K562 (cell line): ENCODE measurements around the gene SLC5A4. TPM values are rescaled to one million over a fixed set of nuclear protein-coding genes. Genes with fewer than 3 reads are reported as not detected.

ENCODE experiments used
- ATAC-seq: fragments of 200-7000 bp; cut with Tn5 transposase; 3 replicates; pipeline ENCODE4 v1.9.1; 2020; ENCODE audit warnings: moderate library complexity
- BruUV-seq: library from RNA; stranded (reverse); fragments of 400-500 nt; replicated peaks from 2 replicates; lab custom pipeline; 2021; lab: Mats Ljungman, UMichigan
- CTCF ChIA-PET: fragments of 300-600 bp; formaldehyde crosslinking; extraction: SDS; loops from one replicate; lab custom pipeline; 2021; ENCODE audit warnings: low intra/inter-chr PET ratio; lab: Yijun Ruan, JAX
- POLR2A ChIA-PET: fragments of 300-600, 350-650 bp; sonication (Branson Sonifier 250); formaldehyde crosslinking; extraction: SDS; loops from one replicate; lab custom pipeline; 2021; ENCODE audit warnings: antibody characterized with exemption, inconsistent platforms; lab: Yijun Ruan, JAX
- DNase-seq, 4 experiments: peaks; one replicate each; pipeline versions ENCODE4 v3.0.0 to v3.0.0-alpha.2; 2011 to 2018; ENCODE audit warnings: low spot score in 3 of 4, mixed read lengths in 3 of 4; ENCODE audit errors: extremely low read depth in 1 of 4
- FAIRE-seq: peaks from 2 replicates; lab custom pipeline; 2011; peaks lifted over from hg19 to GRCh38; lab: Jason Lieb, UNC
- H2AFZ ChIP-seq: 2 replicates; pipeline ENCODE4 v1.6.0; 2011; ENCODE audit warnings: low read depth, low read length, control low read depth, inconsistent platforms
- H3K27ac ChIP-seq: fragments of 200-600 bp; 3 replicates; pipeline ENCODE4 v1.8.0; 2011; ENCODE audit warnings: low read depth, mild to moderate bottlenecking, control low read depth, inconsistent platforms, low read length, moderate library complexity, mixed read lengths; ENCODE audit errors: extremely low read depth
- H3K27me3 ChIP-seq, 2 experiments: fragments of 300-600 bp in 1 of 2; 2 replicates in 1 of 2; 3 replicates in 1 of 2; pipeline versions ENCODE4 v1.6.0 to v1.8.0; 2011; ENCODE audit warnings: inconsistent platforms in 2 of 2, low read length in 2 of 2, mild to moderate bottlenecking in 1 of 2, mixed read lengths in 1 of 2, moderate library complexity in 1 of 2; ENCODE audit not compliant: control insufficient read depth in 2 of 2, insufficient read depth in 2 of 2
- H3K36me3 ChIP-seq: fragments of 300-600 bp; 3 replicates; pipeline ENCODE4 v1.8.0; 2011; ENCODE audit warnings: mild to moderate bottlenecking, low read length, inconsistent platforms; ENCODE audit not compliant: control insufficient read depth, insufficient read depth
- H3K4me1 ChIP-seq, 2 experiments: fragments of 200-600 bp in 1 of 2; replicated peaks in 1 of 2; 2 replicates in 1 of 2; 3 replicates in 1 of 2; pipeline versions ENCODE4 v1.5.1 to v1.8.0; 2011; ENCODE audit warnings: inconsistent platforms in 2 of 2, low read length in 2 of 2, mild to moderate bottlenecking in 1 of 2, mixed read lengths in 1 of 2, moderate library complexity in 1 of 2; ENCODE audit not compliant: control insufficient read depth in 2 of 2, insufficient read depth in 2 of 2
- H3K4me2 ChIP-seq: 2 replicates; pipeline ENCODE4 v1.6.1; 2011; ENCODE audit warnings: low read length, control low read depth, inconsistent platforms, mixed read lengths; ENCODE audit not compliant: insufficient read depth
- H3K4me3 ChIP-seq: fragments of 200-600 bp; sonication (generic), shearing (Covaris generic); 2 replicates; pipeline ENCODE4 v1.5.1; 2016; ENCODE audit warnings: control low read depth, inconsistent platforms
- H3K79me2 ChIP-seq: fragments of 200-600 bp; 3 replicates; pipeline ENCODE4 v1.8.0; 2011; ENCODE audit warnings: low read length, inconsistent platforms; ENCODE audit not compliant: control insufficient read depth, insufficient read depth
- H3K9ac ChIP-seq, 2 experiments: 2 replicates each; pipeline versions ENCODE4 v1.6.0 to v1.6.1; 2011; ENCODE audit warnings: low read depth in 2 of 2, low read length in 2 of 2, control low read depth in 1 of 2, inconsistent platforms in 1 of 2, mild to moderate bottlenecking in 1 of 2, mixed read lengths in 1 of 2; ENCODE audit not compliant: insufficient read depth in 1 of 2
- H3K9me1 ChIP-seq: one replicate; pipeline ENCODE4 v1.6.0; 2011; ENCODE audit warnings: inconsistent platforms, mild to moderate bottlenecking, low read length, moderate library complexity; ENCODE audit not compliant: control insufficient read depth, insufficient read depth
- H3K9me3 ChIP-seq: replicated peaks from 2 replicates; pipeline ENCODE4 v1.5.1; 2011; ENCODE audit warnings: low read depth, low read length, inconsistent platforms; ENCODE audit not compliant: control insufficient read depth, insufficient read depth
- H4K20me1 ChIP-seq: replicated peaks from 2 replicates; pipeline ENCODE4 v1.6.1; 2011; ENCODE audit warnings: low read length, inconsistent platforms, mixed read lengths; ENCODE audit not compliant: control insufficient read depth, insufficient read depth
- BCL6 ChIP-seq: fragments of 250-450 bp; sonication (Bioruptor Pico); IDR thresholded peaks from 2 replicates; pipeline ENCODE4 v1.4.0; 2020
- CAMTA2 ChIP-seq: fragments of 250-450 bp; sonication (Bioruptor Pico); conservative IDR thresholded peaks from 2 replicates; pipeline ENCODE4 v1.5.1; 2022
- CTCF ChIP-seq, 3 experiments: IDR thresholded peaks in 2 of 3; conservative IDR thresholded peaks in 1 of 3; 2 replicates each; pipeline ENCODE4 v1.5.1; 2011 to 2012; ENCODE audit warnings: low read length in 3 of 3, mild to moderate bottlenecking in 3 of 3, control low read depth in 2 of 3, improper control_type of control experiment in 1 of 3, inconsistent platforms in 1 of 3, low read depth in 1 of 3, mixed read lengths in 1 of 3, moderate library complexity in 1 of 3; ENCODE audit not compliant: insufficient read depth in 2 of 3
- RAD21 ChIP-seq, 2 experiments: fragments of 250-450 bp in 1 of 2; fragments of 450-650 bp in 1 of 2; sonication (Bioruptor Pico) in 1 of 2; formaldehyde crosslinking in 1 of 2; IDR thresholded peaks in 1 of 2; conservative IDR thresholded peaks in 1 of 2; 2 replicates each; pipeline versions ENCODE4 v1.4.0 to v1.8.0; 2020 to 2022; ENCODE audit warnings: mild to moderate bottlenecking in 2 of 2, moderate library complexity in 1 of 2
- RAD51 ChIP-seq: fragments of 450-650 bp; IDR thresholded peaks from 2 replicates; pipeline ENCODE4 v1.7.1; 2016; ENCODE audit warnings: low read depth, mild to moderate bottlenecking, borderline replicate concordance
- RBM22 ChIP-seq: fragments of 200-400 bp; formaldehyde crosslinking; IDR thresholded peaks from 2 replicates; pipeline ENCODE4 v1.6.1; 2018; ENCODE audit warnings: low read length, low read depth; ENCODE audit not compliant: poor library complexity, severe bottlenecking
- ZFP30 ChIP-seq: fragments of 250-450 bp; sonication (Bioruptor Pico); IDR thresholded peaks from 2 replicates; pipeline ENCODE4 v1.8.0; 2022; ENCODE audit warnings: moderate library complexity, mild to moderate bottlenecking, inconsistent platforms, borderline replicate concordance
- ZMIZ1 ChIP-seq, 2 experiments: fragments of 150-350 bp in 1 of 2; IDR thresholded peaks; 2 replicates each; pipeline ENCODE4 v1.6.1; 2012 to 2016; ENCODE audit warnings: low read depth in 2 of 2, low read length in 2 of 2, mild to moderate bottlenecking in 1 of 2, moderate library complexity in 1 of 2
- WGBS: fragments of 100-300 bp; shearing (Covaris generic); methylation state at CpG from one replicate; pipeline ENCODE4 v1.1.6; 2016; ENCODE audit warnings: low coverage, mixed read lengths; ENCODE audit not compliant: insufficient coverage; ENCODE audit errors: missing lambda C conversion rate; 5-methylcytosine and 5-hydroxymethylcytosine counted together
- in situ Hi-C: fragments of 300-500 bp; cut with MboI; formaldehyde crosslinking; loops from 4 replicates; pipeline ENCODE4 v1.15.0; 2018; ENCODE audit warnings: inconsistent platforms, mixed read lengths
- intact Hi-C: fragments of 100-400 bp; cut with micrococcal nuclease; formaldehyde crosslinking; loops from 2 replicates; pipeline ENCODE4 v1.14.2; 2022
- polyA plus RNA-seq, 8 experiments: library from polyadenylated mRNA; depleted of rRNA in 4 of 8; stranded (reverse) in 5 of 8; unstranded in 3 of 8; fragments of >200 nt; fragmentation: Nextera tagmentation in 2 of 8; fragmentation: Illumina TruSeq in 1 of 8; extraction: Ambion mirVana in 2 of 8; extraction: Trizol in 1 of 8; gene quantifications; 2 replicates each; pipeline versions ENCODE4 v1.2.1 to v1.2.3, GENCODE V29; 2011 to 2014; ENCODE audit warnings: inconsistent platforms in 1 of 8, missing spikeins in 1 of 8
- total RNA-seq, 7 experiments: library from RNA; depleted of rRNA in 6 of 7; stranded (reverse); fragments of >200 nt in 6 of 7; fragmentation: Illumina TruSeq in 2 of 7; extraction: Trizol in 2 of 7; gene quantifications; 2 replicates each; pipeline versions ENCODE4 v1.2.1 to v1.2.3, GENCODE V29; 2011 to 2021; ENCODE audit warnings: low replicate concordance in 1 of 7

SLC5A4 gene
- total and polyA plus RNA-seq, 9 of the 15 experiments (the other 6 are each of a cell fraction or from before 2014, with no cell fraction given) = not detected

- Histone ChIP-seq H3K27me3 (peaks cover 0 to 24% of the 10 kb centered on the region in 2 experiments; a peak in 3 of 5 replicates), H2AFZ (no peak overlapping the region), H3K9me1 (no peaks in the 10 kb centered on the region), H3K27ac (no peak overlapping the region), H4K20me1 (no peaks in the 10 kb centered on the region), H3K36me3 (no peaks in the 10 kb centered on the region), H3K9me3 (no peaks in the 10 kb centered on the region), H3K4me2 (no peak overlapping the region), H3K79me2 (no peaks in the 10 kb centered on the region), H3K4me1 (peaks cover 0 to 26% of the 10 kb centered on the region in 2 experiments; a peak in 2 of 5 replicates), H3K4me3 (no peak overlapping the region), H3K9ac (no peak overlapping the region)
- DNase-seq (peak; percentile 16 to 23 (median 20)), FAIRE-seq (no peak), ATAC-seq (peak; percentile 69)
- CTCF ChIA-PET = no interaction called here
- intact Hi-C loops (no loop called here), in situ Hi-C loops (no loop called here)
- 0% methylated on average over 9 of the region's 29 CpGs for WGBS
- TF ChIP-seq RAD21 (CRISPR knock-in tag; conservative IDR thresholded peaks at IDR 0.05 in 1 of 2, IDR thresholded peaks at IDR 0.05 in 1 of 2) (peak in 1 of 2 experiments; percentile 26; a peak in 2 of 4 replicates), RBM22 (no peak), BCL6 (no peak), ZFP30 (CRISPR knock-in tag) (no peak), CTCF (IDR thresholded peaks at IDR 0.05 in 2 of 3, conservative IDR thresholded peaks at IDR 0.05 in 1 of 3; ENCODE audit: insufficient read depth in 2 of 3, low read depth in 1 of 3, low read length in 3 of 3) (peak; percentile 25 to 40 (median 38); a peak in 3 of 6 replicates), ZMIZ1 (IDR thresholded peaks at IDR 0.05; ENCODE audit: low read depth in 2 of 2, low read length in 2 of 2) (no peak), CAMTA2 (CRISPR knock-in tag) (no peak), RAD51 (no peak)
- POLR2A ChIA-PET = no interaction called here
- no TSS peak for BruUV-seq
Observed at GRCh38 chr22:32202539-32203180, 52.5 kb downstream of the SLC5A4 start.
